Transverse colon (tissue), 4 donors: ENCODE results near the gene C19orf12. TPM values are rescaled to one million over a fixed set of nuclear protein-coding genes. Genes with fewer than 3 reads are reported as not detected.

Experiments used
- DNase-seq: peaks from one replicate; pipeline ENCODE4 v3.0.0-alpha.2; 2019
- H3K27ac ChIP-seq, 4 donors: fragments of 200-600 bp; sonication (generic); 2 replicates each; pipeline ENCODE4 v1.5.1; 2016 to 2018; ENCODE audit warnings: inconsistent platforms in 4 of 4
- H3K27me3 ChIP-seq: fragments of 200-600 bp; sonication (generic); 2 replicates; pipeline ENCODE4 v1.5.1; 2017; ENCODE audit warnings: inconsistent platforms
- H3K36me3 ChIP-seq, 4 donors: fragments of 200-600 bp; sonication (generic); 2 replicates each; pipeline ENCODE4 v1.5.1; 2017 to 2019; ENCODE audit warnings: inconsistent platforms in 4 of 4
- H3K4me1 ChIP-seq, 4 donors: fragments of 200-600 bp; sonication (generic); 2 replicates each; pipeline ENCODE4 v1.5.1; 2017 to 2020; ENCODE audit warnings: inconsistent platforms in 4 of 4
- H3K4me3 ChIP-seq, 4 donors: fragments of 200-600 bp; sonication (generic); 1 replicate in 1 of 4; 2 replicates in 3 of 4; pipeline versions ENCODE4 v1.5.1 to v1.6.1; 2017 to 2019; ENCODE audit warnings: inconsistent platforms in 4 of 4
- H3K9me3 ChIP-seq, 2 donors: fragments of 200-600 bp; sonication (generic); 2 replicates each; pipeline ENCODE4 v1.5.1; 2017 to 2019; ENCODE audit warnings: inconsistent platforms in 2 of 2
- CTCF ChIP-seq, 5 experiments: fragments of 200-600 bp in 3 of 5; fragments of 450-650 bp in 2 of 5; sonication (generic) in 3 of 5; IDR thresholded peaks; 1 replicate in 2 of 5; 2 replicates in 3 of 5; pipeline ENCODE4 v1.5.1; 2016 to 2017; ENCODE audit warnings: antibody characterized with exemption in 5 of 5, inconsistent platforms in 3 of 5, mild to moderate bottlenecking in 2 of 5, moderate library complexity in 1 of 5
- EP300 ChIP-seq: sonication (generic); formaldehyde crosslinking; IDR thresholded peaks from one replicate; pipeline ENCODE4 v1.6.1; 2017; ENCODE audit warnings: antibody characterized with exemption, low read depth
- POLR2A ChIP-seq: fragments of 450-650 bp; IDR thresholded peaks from one replicate; pipeline ENCODE4 v1.6.1; 2016; ENCODE audit warnings: antibody characterized with exemption, mild to moderate bottlenecking, moderate library complexity
- POLR2AphosphoS5 ChIP-seq, 3 donors: sonication (generic); formaldehyde crosslinking; IDR thresholded peaks; one replicate each; pipeline ENCODE4 v1.6.1; 2016; ENCODE audit warnings: antibody characterized with exemption in 3 of 3
- WGBS, 2 donors: methylation state at CpG; one replicate each; pipeline ENCODE4 v1.1.5; 2018; ENCODE audit warnings: low coverage in 1 of 2; 5-methylcytosine and 5-hydroxymethylcytosine counted together
- in situ Hi-C, 4 donors: fragments of 200-750 bp; cut with MboI; loops; one replicate each; pipeline versions ENCODE4 v1.15.0 to v1.15.1; 2017; ENCODE audit warnings: low sequenced_read_pairs in 3 of 4, low pct_ligation_motif_present in 1 of 4, low pct_unique_long_range_greater_than_20kb in 1 of 4
- intact Hi-C: fragments of 100-400 bp; cut with DNase I; formaldehyde crosslinking; loops from one replicate; pipeline ENCODE4 v1.15.1; 2023; ENCODE audit warnings: low total_unique reads
- total RNA-seq, 4 donors: library from RNA; depleted of rRNA; stranded (reverse); fragments of >200 nt; gene quantifications; one replicate each; pipeline ENCODE4 v1.1.0, GENCODE V29; 2016

C19orf12 gene
- total RNA-seq, 4 donors from 2014 or later = 13.9 to 33.3 (median 21.4) TPM

- peaks cover 3 to 38% (median 8%) of the 10 kb centered on the region in 4 donors for H3K4me1 ChIP-seq
- peak overlapping the region in 1 of 4 donors; percentile 6 for H3K4me3 ChIP-seq
- H3K27ac ChIP-seq = peak overlapping the region; percentile 23 to 53 (median 41)
- intact Hi-C loops = no loop called here
- H3K36me3 ChIP-seq = peaks cover 0 to 9% (median 0%) of the 10 kb centered on the region in 4 donors
- no peak for TF ChIP-seq POLR2A
- TF ChIP-seq POLR2AphosphoS5 (IDR thresholded peaks at IDR 0.05) = no peak
- no peak for TF ChIP-seq CTCF (IDR thresholded peaks at IDR 0.05)
- no peak for TF ChIP-seq EP300
- in situ Hi-C loops = loop anchor here in 1 of 4 donors (25.0 kb wide), 1 partner anchor 96 kb away; the partner anchor contains the start of gene POP4
- no peaks in the 10 kb centered on the region for H3K9me3 ChIP-seq
- no peaks in the 10 kb centered on the region for H3K27me3 ChIP-seq
- 48 to 80% methylated on average over 1 to 18 of the region's 18 CpGs for WGBS, 2 donors
- DNase-seq = peak; percentile 42
Measured at GRCh38 chr19:29708554-29709439, 6.3 kb downstream of the C19orf12 start.

- peaks cover 0 to 22% (median 3%) of the 10 kb centered on the region in 4 donors for H3K4me1 ChIP-seq
- H3K27me3 ChIP-seq = no peaks in the 10 kb centered on the region
- H3K36me3 ChIP-seq = peaks cover 0 to 13% (median 2%) of the 10 kb centered on the region in 4 donors
- in situ Hi-C loops = loop anchor here in 1 of 4 donors (25.0 kb wide), 1 partner anchor 94 kb away; the partner anchor contains the start of gene POP4
- H3K4me3 ChIP-seq = no peak overlapping the region
- no peaks in the 10 kb centered on the region for H3K9me3 ChIP-seq
- intact Hi-C loops = no loop called here
- TF ChIP-seq EP300 (no peak), CTCF (IDR thresholded peaks at IDR 0.05) (no peak), POLR2A (no peak)
- H3K27ac ChIP-seq = no peak overlapping the region
- no peak for DNase-seq
- WGBS, 2 donors = 85 to 100% methylated on average over 2 to 6 of the region's 6 CpGs
Measured at GRCh38 chr19:29706635-29707034, 8.4 kb downstream of the C19orf12 start.

- TF ChIP-seq CTCF (IDR thresholded peaks at IDR 0.05) (no peak), POLR2AphosphoS5 (IDR thresholded peaks at IDR 0.05) (no peak), POLR2A (no peak), EP300 (no peak)
- WGBS, 2 donors = 91 to 100% methylated on average over 3 to 9 of the region's 9 CpGs
- Histone ChIP-seq H3K4me3 (no peak overlapping the region), H3K36me3 (peaks cover 0 to 13% (median 2%) of the 10 kb centered on the region in 4 donors), H3K9me3 (no peaks in the 10 kb centered on the region), H3K4me1 (peaks cover 0 to 18% (median 3%) of the 10 kb centered on the region in 4 donors), H3K27me3 (no peaks in the 10 kb centered on the region), H3K27ac (no peak overlapping the region)
- no peak for DNase-seq
- intact Hi-C loops (no loop called here), in situ Hi-C loops (loop anchor here in 1 of 4 donors (25.0 kb wide), 1 partner anchor 93 kb away; the partner anchor contains the start of gene POP4)
Measured at GRCh38 chr19:29705706-29706105, 9.4 kb downstream of the C19orf12 start.
